Fibroblast of mammary gland (primary cell): ENCODE measurements around the gene ELF5.

ENCODE experiments used
- DNase-seq: peaks from one replicate; pipeline ENCODE4 v3.0.0-alpha.2; 2010; ENCODE audit warnings: low read depth
- H3K4me3 ChIP-seq: 2 replicates; pipeline ENCODE4 v1.5.1; 2011; ENCODE audit warnings: low read depth, mild to moderate bottlenecking, low read length, moderate library complexity; ENCODE audit not compliant: control insufficient read depth
- CTCF ChIP-seq: conservative IDR thresholded peaks from 2 replicates; pipeline ENCODE4 v1.5.1; 2011; ENCODE audit warnings: low read depth, low read length, inconsistent platforms; ENCODE audit not compliant: control insufficient read depth, insufficient read depth

ELF5 gene

DNA sequence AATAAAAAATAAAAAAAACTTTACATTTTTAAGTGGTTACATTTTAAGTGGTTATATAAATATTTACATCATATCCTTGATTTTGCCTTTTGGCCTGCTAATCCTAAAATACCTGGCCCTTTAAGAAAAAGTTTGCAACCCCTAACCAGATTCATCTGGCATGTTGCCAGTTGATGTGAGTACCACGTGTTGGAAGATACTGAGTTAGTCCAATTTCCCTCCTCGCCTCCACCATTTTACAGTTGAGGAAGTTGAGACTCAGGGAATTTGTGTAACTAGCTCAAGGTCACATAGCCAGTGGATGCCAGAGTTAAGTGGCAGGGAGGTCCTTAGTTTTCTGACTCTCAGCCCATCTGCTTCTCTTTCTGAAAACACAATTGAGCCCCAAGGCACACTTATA, 5.1 kb downstream of the ELF5 start:
- no peak overlapping the region for H3K4me3 ChIP-seq
- DNase-seq = no peak
- TF ChIP-seq CTCF = no peak

- no peak overlapping the region for H3K4me3 ChIP-seq
- no peak for TF ChIP-seq CTCF
- DNase-seq = no peak
These were observed 6.0 kb downstream of the ELF5 start for GRCh38 chr11:34507610-34508009.

GRCh38 chr11:34507156-34507555, 6.4 kb downstream of the ELF5 start:
- DNase-seq = no peak
- H3K4me3 ChIP-seq = no peak overlapping the region
- TF ChIP-seq CTCF = no peak

DNA sequence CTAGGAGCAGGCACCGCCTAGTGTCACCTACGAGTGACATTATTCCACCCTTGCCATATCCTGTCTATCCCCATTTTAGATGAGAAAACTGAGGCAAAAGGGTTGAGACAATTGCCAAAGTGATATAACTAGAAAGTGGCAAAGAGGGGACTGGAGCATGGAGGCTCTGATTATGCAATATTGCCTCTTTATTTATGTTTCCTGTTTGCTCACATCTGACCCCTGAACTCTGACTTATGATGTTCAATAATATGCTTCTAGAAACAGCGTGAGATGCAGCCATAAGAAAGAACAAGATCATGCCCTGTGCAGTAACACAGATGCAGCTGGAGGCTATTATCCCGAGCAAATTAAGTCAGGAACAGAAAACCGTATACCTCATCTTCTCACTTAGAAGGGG, 7.7 kb downstream of the ELF5 start:
- no peak overlapping the region for H3K4me3 ChIP-seq
- no peak for DNase-seq
- TF ChIP-seq CTCF = no peak

- no peak for TF ChIP-seq CTCF
- DNase-seq = peak; percentile 22
- no peak overlapping the region for H3K4me3 ChIP-seq
These were observed 10.6 kb downstream of the ELF5 start for GRCh38 chr11:34502949-34503348.

- H3K4me3 ChIP-seq = no peak overlapping the region
- TF ChIP-seq CTCF = no peak
- DNase-seq = peak; percentile 12
These were observed 11.6 kb downstream of the ELF5 start for GRCh38 chr11:34501949-34502348.

GRCh38 chr11:34501500-34501899, 12.1 kb downstream of the ELF5 start:
- no peak for TF ChIP-seq CTCF
- peak; percentile 84 for DNase-seq
- H3K4me3 ChIP-seq = no peak overlapping the region
